A549 (cell line): ENCODE results near the gene CCDC146. TPM values are rescaled to one million over a fixed set of nuclear protein-coding genes. Genes with fewer than 3 reads are reported as not detected.

Experiments
- ATAC-seq, 2 experiments: fragments of 200-7000 bp in 1 of 2; fragments of >200 bp in 1 of 2; cut with Nextera tagmentation in 1 of 2; cut with Tn5 transposase in 1 of 2; 3 replicates each; pipeline versions ENCODE4 v1.8.0 to v1.9.1; 2018 to 2020; ENCODE audit warnings: mild to moderate bottlenecking in 1 of 2, moderate library complexity in 1 of 2
- CTCF ChIA-PET: fragments of 300-600 bp; sonication (Branson Sonifier 250); formaldehyde crosslinking; extraction: SDS; loops from one replicate; lab custom pipeline; 2021; ENCODE audit warnings: antibody characterized with exemption, inconsistent platforms; lab: Yijun Ruan, JAX
- POLR2A ChIA-PET: fragments of 350-600 bp; formaldehyde crosslinking; extraction: SDS; loops from one replicate; lab custom pipeline; 2021; ENCODE audit warnings: antibody characterized with exemption, inconsistent platforms; lab: Yijun Ruan, JAX
- DNase-seq, 2 experiments: peaks; one replicate each; pipeline versions ENCODE4 v3.0.0 to v3.0.0-alpha.2; 2011 to 2016; ENCODE audit warnings: low read depth in 1 of 2, low spot score in 1 of 2
- FAIRE-seq: peaks from 2 replicates; lab custom pipeline; 2011; peaks lifted over from hg19 to GRCh38; lab: Jason Lieb, UNC
- H3K27ac ChIP-seq, 2 experiments: fragments of >200 bp; sonication (Bioruptor Twin); formaldehyde crosslinking; 3 replicates each; pipeline ENCODE4 v1.5.1; 2016 to 2017
- H3K4me1 ChIP-seq: fragments of >200 bp; sonication (Bioruptor Twin); formaldehyde crosslinking; 3 replicates; pipeline ENCODE4 v1.6.1; 2016
- H3K4me2 ChIP-seq: fragments of >200 bp; sonication (Bioruptor Twin); formaldehyde crosslinking; 3 replicates; pipeline ENCODE4 v1.6.1; 2016
- H3K4me3 ChIP-seq: fragments of >200 bp; sonication (Bioruptor Twin); formaldehyde crosslinking; 3 replicates; pipeline ENCODE4 v1.5.1; 2016
- H3K9me3 ChIP-seq: fragments of >200 bp; sonication (Bioruptor Twin); formaldehyde crosslinking; 3 replicates; pipeline ENCODE4 v1.6.1; 2016
- ATOH8 ChIP-seq: fragments of 250-450 bp; sonication (Bioruptor Pico); IDR thresholded peaks from 2 replicates; pipeline ENCODE4 v1.5.0; 2020; ENCODE audit warnings: low read depth, mild to moderate bottlenecking, moderate library complexity
- CBX2 ChIP-seq: fragments of 200-600 bp; sonication (generic); IDR thresholded peaks from 2 replicates; pipeline ENCODE4 v1.6.1; 2016; ENCODE audit warnings: low read depth, mild to moderate bottlenecking, borderline replicate concordance
- CHD4 ChIP-seq: fragments of 200-600 bp; sonication (generic); IDR thresholded peaks from 2 replicates; pipeline ENCODE4 v1.6.1; 2016; ENCODE audit warnings: antibody characterized with exemption, mild to moderate bottlenecking, borderline replicate concordance
- ESRRA ChIP-seq: fragments of 150-350 bp; IDR thresholded peaks from 2 replicates; pipeline ENCODE4 v1.6.1; 2014; ENCODE audit warnings: mild to moderate bottlenecking, low read length, borderline replicate concordance
- HDAC2 ChIP-seq: fragments of 200-600 bp; sonication (generic); IDR thresholded peaks from 2 replicates; pipeline ENCODE4 v1.6.1; 2016
- HES2 ChIP-seq: fragments of >200 bp; sonication (Bioruptor Twin); formaldehyde crosslinking; IDR thresholded peaks from 2 replicates; pipeline ENCODE4 v1.6.1; 2016
- HEYL ChIP-seq: fragments of 250-450 bp; sonication (Bioruptor Pico); IDR thresholded peaks from 2 replicates; pipeline ENCODE4 v1.8.0; 2021; ENCODE audit warnings: mild to moderate bottlenecking, moderate library complexity
- JUNB ChIP-seq: fragments of >200 bp; sonication (Bioruptor Twin); formaldehyde crosslinking; IDR thresholded peaks from 2 replicates; pipeline ENCODE4 v1.6.1; 2016
- KDM5A ChIP-seq: fragments of 200-600 bp; sonication (generic); IDR thresholded peaks from 2 replicates; pipeline ENCODE4 v1.6.1; 2016; ENCODE audit warnings: antibody characterized with exemption, mild to moderate bottlenecking
- MAFK ChIP-seq: fragments of 450-650 bp; IDR thresholded peaks from 2 replicates; pipeline ENCODE4 v1.6.1; 2014; ENCODE audit not compliant: partially characterized antibody
- MYC ChIP-seq: IDR thresholded peaks from 2 replicates; pipeline ENCODE4 v1.6.1; 2012; ENCODE audit warnings: mild to moderate bottlenecking, inconsistent platforms, low read length, improper control_type of control experiment, borderline replicate concordance
- NPAS2 ChIP-seq: fragments of 250-450 bp; sonication (Bioruptor Pico); IDR thresholded peaks from 2 replicates; pipeline ENCODE4 v1.8.0; 2022; ENCODE audit warnings: mild to moderate bottlenecking, moderate library complexity, borderline replicate concordance
- PHF8 ChIP-seq: fragments of 200-600 bp; sonication (generic); IDR thresholded peaks from 2 replicates; pipeline ENCODE4 v1.6.1; 2016; ENCODE audit warnings: low read depth, mild to moderate bottlenecking, antibody characterized with exemption, moderate library complexity, borderline replicate concordance
- POLR2A ChIP-seq: IDR thresholded peaks from 2 replicates; pipeline ENCODE4 v1.6.1; 2012; ENCODE audit warnings: mild to moderate bottlenecking, low read length
- RCOR1 ChIP-seq: fragments of 150-350 bp; IDR thresholded peaks from 2 replicates; pipeline ENCODE4 v1.6.1; 2014; ENCODE audit warnings: antibody characterized with exemption, low read length, low read depth
- REST ChIP-seq: fragments of 200-600 bp; sonication (generic); IDR thresholded peaks from 2 replicates; pipeline ENCODE4 v1.6.1; 2016; ENCODE audit warnings: antibody characterized with exemption, mild to moderate bottlenecking, moderate library complexity
- RFX5 ChIP-seq: fragments of 450-650 bp; IDR thresholded peaks from 2 replicates; pipeline ENCODE4 v1.7.1; 2014; ENCODE audit warnings: antibody characterized with exemption, mild to moderate bottlenecking, moderate library complexity
- SMC3 ChIP-seq: fragments of >200 bp; sonication (Bioruptor Twin); formaldehyde crosslinking; IDR thresholded peaks from 3 replicates; pipeline ENCODE4 v1.6.1; 2018; ENCODE audit warnings: inconsistent platforms
- SREBF2 ChIP-seq: fragments of 450-650 bp; IDR thresholded peaks from 2 replicates; pipeline ENCODE4 v1.6.1; 2014; ENCODE audit warnings: mild to moderate bottlenecking, moderate library complexity
- ZC3H11A ChIP-seq: fragments of 450-650 bp; IDR thresholded peaks from 2 replicates; pipeline ENCODE4 v1.6.1; 2014; ENCODE audit warnings: antibody characterized with exemption, mild to moderate bottlenecking
- ZFP36 ChIP-seq: fragments of 450-650 bp; IDR thresholded peaks from 2 replicates; pipeline ENCODE4 v1.6.1; 2014; ENCODE audit warnings: borderline replicate concordance; ENCODE audit not compliant: partially characterized antibody
- ZSCAN20 ChIP-seq: fragments of 250-450 bp; sonication (Bioruptor Pico); IDR thresholded peaks from 2 replicates; pipeline ENCODE4 v1.8.0; 2022; ENCODE audit warnings: mild to moderate bottlenecking, moderate library complexity
- WGBS: methylation state at CpG from one replicate; pipeline ENCODE4 v1.1.6; 2017; ENCODE audit errors: missing lambda C conversion rate; 5-methylcytosine and 5-hydroxymethylcytosine counted together
- polyA plus RNA-seq, 4 experiments: library from polyadenylated mRNA; depleted of rRNA in 3 of 4; stranded (reverse); fragments of >200 nt; fragmentation: RNase III in 1 of 4; extraction: RNeasy Plus Mini Kit Qiagen cat#74134 plus additional on column Dnase treatment in 1 of 4; gene quantifications; 2 replicates in 3 of 4; 3 replicates in 1 of 4; pipeline ENCODE4 v1.2.3, GENCODE V29; 2011 to 2017

Gene CCDC146
- polyA plus RNA-seq, 2 of the 4 experiments (the other 2 are of a cell fraction), result 1.4 to 3.4 TPM

GRCh38 chr7:77281780-77282478 is 159.5 kb downstream of the CCDC146 start:
- Histone ChIP-seq H3K4me2 (no peak overlapping the region), H3K4me3 (no peak overlapping the region), H3K27ac (no peak overlapping the region), H3K4me1 (no peaks in the 10 kb centered on the region), H3K9me3 (0 out of 3 replicates have a peak, but pooled peaks cover under 1% of the 10 kb centered on the region)
- FAIRE-seq (no peak), DNase-seq (no peak), ATAC-seq (no peak)
- TF ChIP-seq ZFP36 (no peak), REST (no peak), CHD4 (no peak), MAFK (no peak), RFX5 (no peak), JUNB (no peak), SREBF2 (no peak), POLR2A (no peak), ESRRA (no peak), HDAC2 (no peak), HES2 (no peak)
- ChIA-PET POLR2A (no interaction called here), CTCF (interaction anchor here (1.6 kb wide), 1 partner anchor 50 kb away, joined by 3 read pairs; no protein-coding TSS in a partner anchor)
- WGBS, result 71% methylated on average over 3 of the region's 3 CpGs

GRCh38 chr7:77282897-77283296 is 160.5 kb downstream of the CCDC146 start:
- ATAC-seq (no peak), FAIRE-seq (no peak), DNase-seq (no peak)
- ChIA-PET CTCF (interaction anchor here (1.6 kb wide), 1 partner anchor 49 kb away, joined by 3 read pairs; no protein-coding TSS in a partner anchor), POLR2A (no interaction called here)
- Histone ChIP-seq H3K9me3 (0 out of 3 replicates have a peak, but pooled peaks cover 2% of the 10 kb centered on the region), H3K4me1 (no peaks in the 10 kb centered on the region), H3K4me2 (no peak overlapping the region), H3K27ac (no peak overlapping the region), H3K4me3 (no peak overlapping the region)
- WGBS, result 55% methylated on average over 1 of the region's 1 CpG
- TF ChIP-seq SMC3, result no peak
- no peak for TF ChIP-seq ZSCAN20 (CRISPR knock-in tag)
- TF ChIP-seq HDAC2, result no peak
- no peak for TF ChIP-seq CBX2
- TF ChIP-seq ZC3H11A, result no peak
- TF ChIP-seq HEYL (CRISPR knock-in tag), result no peak
- TF ChIP-seq NPAS2, result no peak
- TF ChIP-seq PHF8, result no peak
- TF ChIP-seq MYC, result no peak
- no peak for TF ChIP-seq ATOH8 (CRISPR knock-in tag)
- no peak for TF ChIP-seq RCOR1
- no peak for TF ChIP-seq KDM5A
- TF ChIP-seq RFX5, result no peak
